A549 (cell line): Measurements from ENCODE around the gene EBF3.

Experiments
- CEBPB ChIP-seq, 2 experiments: fragments of >200 bp in 1 of 2; sonication (Bioruptor Twin) in 1 of 2; formaldehyde crosslinking in 1 of 2; IDR thresholded peaks; 2 replicates each; pipeline ENCODE4 v1.6.1; 2012 to 2016
- CHD2 ChIP-seq: fragments of 150-350 bp; IDR thresholded peaks from 2 replicates; pipeline ENCODE4 v1.6.1; 2014; ENCODE audit warnings: low read length; ENCODE audit not compliant: partially characterized antibody
- POLR2A ChIP-seq: IDR thresholded peaks from 2 replicates; pipeline ENCODE4 v1.6.1; 2012; ENCODE audit warnings: mild to moderate bottlenecking, low read length
- ZFP36 ChIP-seq: fragments of 450-650 bp; IDR thresholded peaks from 2 replicates; pipeline ENCODE4 v1.6.1; 2014; ENCODE audit warnings: borderline replicate concordance; ENCODE audit not compliant: partially characterized antibody
- TF ChIP-seq, protein P1 (sequence below): IDR thresholded peaks from 2 replicates; pipeline ENCODE4 v1.6.1; 2012; ENCODE audit warnings: low read depth, borderline replicate concordance
- TF ChIP-seq, protein P2 (sequence below): fragments of >200 bp; sonication (Bioruptor Twin); formaldehyde crosslinking; IDR thresholded peaks from 3 replicates; pipeline ENCODE4 v1.5.1; 2016
- TF ChIP-seq, protein P3 (sequence below): IDR thresholded peaks from 2 replicates; pipeline ENCODE4 v1.6.1; 2012
- TF ChIP-seq, protein P4 (sequence below): fragments of 150-350 bp; IDR thresholded peaks from 2 replicates; pipeline ENCODE4 v1.6.1; 2014; ENCODE audit warnings: low read depth, mild to moderate bottlenecking, low read length

DNA sequence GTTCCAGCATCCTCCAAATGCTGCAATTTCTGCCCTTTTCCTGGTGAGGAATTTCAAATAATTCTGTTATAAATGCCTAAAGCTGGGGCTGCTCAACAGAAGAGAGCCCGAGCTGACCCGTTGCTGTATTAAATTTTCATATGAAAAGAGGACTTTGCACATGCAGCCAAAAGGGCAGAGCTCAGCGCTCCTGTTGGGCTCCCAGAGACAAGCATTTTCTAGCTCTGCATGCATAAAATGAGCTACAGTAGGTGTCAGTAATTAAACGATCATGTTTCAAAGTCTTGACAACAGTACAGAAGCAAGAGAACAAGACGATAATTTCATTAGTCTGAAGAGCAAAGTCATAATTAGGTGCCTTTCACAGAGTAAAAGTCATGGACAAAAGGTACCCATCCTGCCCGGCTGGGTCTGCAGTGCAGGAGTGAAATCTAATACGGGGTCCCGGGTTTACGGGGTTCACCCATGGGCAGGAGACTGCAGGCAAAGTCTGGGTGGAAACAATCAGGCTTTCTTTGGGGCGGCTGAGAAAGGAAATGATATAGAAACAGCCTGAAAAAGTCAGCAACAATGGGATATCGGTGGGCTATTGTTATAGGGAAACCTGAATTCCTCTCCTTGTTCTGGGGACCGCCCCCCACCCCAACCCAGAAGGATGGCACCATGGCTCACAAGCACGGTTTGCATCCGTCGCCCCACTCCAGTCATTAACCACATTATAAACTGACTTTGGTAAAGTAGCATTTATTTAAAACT is 66.0 kb downstream of the EBF3 start:
- TF ChIP-seq, protein P1, sequence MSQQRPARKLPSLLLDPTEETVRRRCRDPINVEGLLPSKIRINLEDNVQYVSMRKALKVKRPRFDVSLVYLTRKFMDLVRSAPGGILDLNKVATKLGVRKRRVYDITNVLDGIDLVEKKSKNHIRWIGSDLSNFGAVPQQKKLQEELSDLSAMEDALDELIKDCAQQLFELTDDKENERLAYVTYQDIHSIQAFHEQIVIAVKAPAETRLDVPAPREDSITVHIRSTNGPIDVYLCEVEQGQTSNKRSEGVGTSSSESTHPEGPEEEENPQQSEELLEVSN, result no peak
- TF ChIP-seq, protein P2, sequence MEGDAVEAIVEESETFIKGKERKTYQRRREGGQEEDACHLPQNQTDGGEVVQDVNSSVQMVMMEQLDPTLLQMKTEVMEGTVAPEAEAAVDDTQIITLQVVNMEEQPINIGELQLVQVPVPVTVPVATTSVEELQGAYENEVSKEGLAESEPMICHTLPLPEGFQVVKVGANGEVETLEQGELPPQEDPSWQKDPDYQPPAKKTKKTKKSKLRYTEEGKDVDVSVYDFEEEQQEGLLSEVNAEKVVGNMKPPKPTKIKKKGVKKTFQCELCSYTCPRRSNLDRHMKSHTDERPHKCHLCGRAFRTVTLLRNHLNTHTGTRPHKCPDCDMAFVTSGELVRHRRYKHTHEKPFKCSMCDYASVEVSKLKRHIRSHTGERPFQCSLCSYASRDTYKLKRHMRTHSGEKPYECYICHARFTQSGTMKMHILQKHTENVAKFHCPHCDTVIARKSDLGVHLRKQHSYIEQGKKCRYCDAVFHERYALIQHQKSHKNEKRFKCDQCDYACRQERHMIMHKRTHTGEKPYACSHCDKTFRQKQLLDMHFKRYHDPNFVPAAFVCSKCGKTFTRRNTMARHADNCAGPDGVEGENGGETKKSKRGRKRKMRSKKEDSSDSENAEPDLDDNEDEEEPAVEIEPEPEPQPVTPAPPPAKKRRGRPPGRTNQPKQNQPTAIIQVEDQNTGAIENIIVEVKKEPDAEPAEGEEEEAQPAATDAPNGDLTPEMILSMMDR, result no peak
- TF ChIP-seq CEBPB (IDR thresholded peaks at IDR 0.05), result no peak
- no peak for TF ChIP-seq CHD2
- TF ChIP-seq, protein P3, sequence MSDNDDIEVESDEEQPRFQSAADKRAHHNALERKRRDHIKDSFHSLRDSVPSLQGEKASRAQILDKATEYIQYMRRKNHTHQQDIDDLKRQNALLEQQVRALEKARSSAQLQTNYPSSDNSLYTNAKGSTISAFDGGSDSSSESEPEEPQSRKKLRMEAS, result no peak
- no peak for TF ChIP-seq POLR2A
- no peak for TF ChIP-seq ZFP36
- TF ChIP-seq, protein P4, sequence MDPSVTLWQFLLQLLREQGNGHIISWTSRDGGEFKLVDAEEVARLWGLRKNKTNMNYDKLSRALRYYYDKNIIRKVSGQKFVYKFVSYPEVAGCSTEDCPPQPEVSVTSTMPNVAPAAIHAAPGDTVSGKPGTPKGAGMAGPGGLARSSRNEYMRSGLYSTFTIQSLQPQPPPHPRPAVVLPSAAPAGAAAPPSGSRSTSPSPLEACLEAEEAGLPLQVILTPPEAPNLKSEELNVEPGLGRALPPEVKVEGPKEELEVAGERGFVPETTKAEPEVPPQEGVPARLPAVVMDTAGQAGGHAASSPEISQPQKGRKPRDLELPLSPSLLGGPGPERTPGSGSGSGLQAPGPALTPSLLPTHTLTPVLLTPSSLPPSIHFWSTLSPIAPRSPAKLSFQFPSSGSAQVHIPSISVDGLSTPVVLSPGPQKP, result no peak
